Keratinocyte (primary cell): ENCODE data around the gene ICOS. TPM values are rescaled to one million over a fixed set of nuclear protein-coding genes. Genes with fewer than 3 reads are reported as not detected.

Experiments
- DNase-seq: peaks from one replicate; pipeline ENCODE4 v3.0.0-alpha.2; 2011; ENCODE audit warnings: low read depth, missing footprints, low spot score
- FAIRE-seq: peaks from 2 replicates; lab custom pipeline; 2011; peaks lifted over from hg19 to GRCh38; lab: Jason Lieb, UNC
- H2AFZ ChIP-seq: 2 replicates; pipeline ENCODE4 v1.6.0; 2012; ENCODE audit warnings: low read length, control low read depth, inconsistent platforms; ENCODE audit not compliant: control insufficient read depth
- H3K27ac ChIP-seq: 2 replicates; pipeline ENCODE4 v1.5.1; 2011; ENCODE audit warnings: low read length; ENCODE audit not compliant: control insufficient read depth, insufficient read depth
- H3K27me3 ChIP-seq: 3 replicates; pipeline ENCODE4 v1.6.0; 2011; ENCODE audit warnings: low read length; ENCODE audit not compliant: control insufficient read depth, insufficient read depth; ENCODE audit errors: extremely low read depth
- H3K36me3 ChIP-seq, 2 experiments: 2 replicates in 1 of 2; 3 replicates in 1 of 2; pipeline ENCODE4 v1.5.1; 2011; ENCODE audit warnings: low read length in 2 of 2, mild to moderate bottlenecking in 1 of 2; ENCODE audit not compliant: control insufficient read depth in 2 of 2, insufficient read depth in 2 of 2; ENCODE audit errors: extremely low read depth in 1 of 2
- H3K4me1 ChIP-seq: 3 replicates; pipeline ENCODE4 v1.5.1; 2011; ENCODE audit warnings: low read length; ENCODE audit not compliant: control insufficient read depth, insufficient read depth; ENCODE audit errors: extremely low read depth
- H3K4me2 ChIP-seq: 3 replicates; pipeline ENCODE4 v1.6.0; 2011; ENCODE audit warnings: low read depth, low read length; ENCODE audit not compliant: control insufficient read depth, insufficient read depth; ENCODE audit errors: extremely low read depth
- H3K4me3 ChIP-seq, 3 experiments: fragments of 200-600 bp in 1 of 3; sonication (generic) in 1 of 3; 2 replicates in 2 of 3; 3 replicates in 1 of 3; pipeline ENCODE4 v1.5.1; 2011 to 2016; ENCODE audit warnings: low read length in 3 of 3, mild to moderate bottlenecking in 3 of 3, control low read depth in 2 of 3, inconsistent platforms in 1 of 3, low read depth in 1 of 3, mixed read lengths in 1 of 3, mixed run types in 1 of 3, moderate library complexity in 1 of 3; ENCODE audit not compliant: control insufficient read depth in 2 of 3, insufficient read depth in 2 of 3; ENCODE audit errors: extremely low read depth in 1 of 3
- H3K79me2 ChIP-seq: 2 replicates; pipeline ENCODE4 v1.6.0; 2012; ENCODE audit warnings: low read length; ENCODE audit not compliant: control insufficient read depth, insufficient read depth
- H3K9ac ChIP-seq: 3 replicates; pipeline ENCODE4 v1.6.0; 2011; ENCODE audit warnings: low read length; ENCODE audit not compliant: control insufficient read depth, insufficient read depth; ENCODE audit errors: extremely low read depth
- H3K9me1 ChIP-seq: 3 replicates; pipeline ENCODE4 v1.6.0; 2011; ENCODE audit warnings: low read length; ENCODE audit not compliant: control insufficient read depth, insufficient read depth; ENCODE audit errors: extremely low read depth
- H3K9me3 ChIP-seq: 2 replicates; pipeline ENCODE4 v1.5.1; 2012; ENCODE audit warnings: low read depth, low read length; ENCODE audit not compliant: control insufficient read depth
- H4K20me1 ChIP-seq: 3 replicates; pipeline ENCODE4 v1.6.0; 2011; ENCODE audit warnings: low read length; ENCODE audit not compliant: control insufficient read depth, insufficient read depth; ENCODE audit errors: extremely low read depth
- EZH2 ChIP-seq: IDR thresholded peaks from one replicate; pipeline ENCODE4 v1.6.1; 2012; ENCODE audit warnings: inconsistent platforms, mild to moderate bottlenecking, low read length, moderate library complexity
- dilution Hi-C: fragments of 300-500 bp; cut with MboI; formaldehyde crosslinking; loops from one replicate; pipeline ENCODE4 v1.7.0; 2020; ENCODE audit warnings: low sequenced_read_pairs; ENCODE audit not compliant: extremely low pct_ligation_motif_present
- polyA plus RNA-seq, 5 experiments: library from polyadenylated mRNA; depleted of rRNA in 3 of 5; stranded (reverse) in 3 of 5; stranded (forward) in 1 of 5; unstranded in 1 of 5; fragments of >200 nt; gene quantifications; 1 replicate in 1 of 5; 2 replicates in 3 of 5; 3 replicates in 1 of 5; pipeline versions ENCODE4 v1.2.1 to v1.2.3, GENCODE V29; 2011 to 2012; ENCODE audit warnings: missing spikeins in 2 of 5, low read depth in 1 of 5, low replicate concordance in 1 of 5
- TF ChIP-seq, protein P1 (sequence below), 3 experiments: IDR thresholded peaks in 1 of 3; conservative IDR thresholded peaks in 1 of 3; optimal IDR thresholded peaks in 1 of 3; 2 replicates in 2 of 3; 3 replicates in 1 of 3; pipeline versions ENCODE3 to v1.5.1; 2011; ENCODE audit warnings: low read length in 3 of 3, mild to moderate bottlenecking in 3 of 3, moderate library complexity in 2 of 3, control low read depth in 1 of 3, inconsistent platforms in 1 of 3; ENCODE audit not compliant: insufficient read depth in 2 of 3; ENCODE audit errors: extremely low read depth in 1 of 3

ICOS gene
- polyA plus RNA-seq, 1 donor (not counting 4 experiments of a cell fraction or from before 2014, with no cell fraction given): not detected

GRCh38 chr2:203934711-203935438 lies 1.7 kb upstream of the ICOS start:
- FAIRE-seq (no peak), DNase-seq (no peak)
- peaks cover 7% of the 10 kb centered on the region for H3K4me1 ChIP-seq
- dilution Hi-C loops: no loop called here
- no peak overlapping the region for H3K27ac ChIP-seq
- TF ChIP-seq EZH2: no peak
- TF ChIP-seq, protein P1, sequence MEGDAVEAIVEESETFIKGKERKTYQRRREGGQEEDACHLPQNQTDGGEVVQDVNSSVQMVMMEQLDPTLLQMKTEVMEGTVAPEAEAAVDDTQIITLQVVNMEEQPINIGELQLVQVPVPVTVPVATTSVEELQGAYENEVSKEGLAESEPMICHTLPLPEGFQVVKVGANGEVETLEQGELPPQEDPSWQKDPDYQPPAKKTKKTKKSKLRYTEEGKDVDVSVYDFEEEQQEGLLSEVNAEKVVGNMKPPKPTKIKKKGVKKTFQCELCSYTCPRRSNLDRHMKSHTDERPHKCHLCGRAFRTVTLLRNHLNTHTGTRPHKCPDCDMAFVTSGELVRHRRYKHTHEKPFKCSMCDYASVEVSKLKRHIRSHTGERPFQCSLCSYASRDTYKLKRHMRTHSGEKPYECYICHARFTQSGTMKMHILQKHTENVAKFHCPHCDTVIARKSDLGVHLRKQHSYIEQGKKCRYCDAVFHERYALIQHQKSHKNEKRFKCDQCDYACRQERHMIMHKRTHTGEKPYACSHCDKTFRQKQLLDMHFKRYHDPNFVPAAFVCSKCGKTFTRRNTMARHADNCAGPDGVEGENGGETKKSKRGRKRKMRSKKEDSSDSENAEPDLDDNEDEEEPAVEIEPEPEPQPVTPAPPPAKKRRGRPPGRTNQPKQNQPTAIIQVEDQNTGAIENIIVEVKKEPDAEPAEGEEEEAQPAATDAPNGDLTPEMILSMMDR (optimal IDR thresholded peaks at IDR 0.05 in 1 of 3, IDR thresholded peaks at IDR 0.05 in 1 of 3, conservative IDR thresholded peaks at IDR 0.05 in 1 of 3; ENCODE audit: extremely low read depth in 1 of 3, insufficient read depth in 2 of 3, low read length in 3 of 3): no peak
- no peaks in the 10 kb centered on the region for H3K9me1 ChIP-seq
- no peaks in the 10 kb centered on the region for H3K36me3 ChIP-seq
- H4K20me1 ChIP-seq: no peaks in the 10 kb centered on the region
- no peaks in the 10 kb centered on the region for H3K9me3 ChIP-seq
- no peak overlapping the region for H3K4me3 ChIP-seq
- no peak overlapping the region for H2AFZ ChIP-seq
- no peak overlapping the region for H3K4me2 ChIP-seq
- no peaks in the 10 kb centered on the region for H3K27me3 ChIP-seq
- H3K79me2 ChIP-seq: no peaks in the 10 kb centered on the region
- no peak overlapping the region for H3K9ac ChIP-seq

- no peaks in the 10 kb centered on the region for H4K20me1 ChIP-seq
- FAIRE-seq: no peak
- peaks cover 7% of the 10 kb centered on the region for H3K4me1 ChIP-seq
- H2AFZ ChIP-seq: no peak overlapping the region
- no peak for TF ChIP-seq EZH2
- TF ChIP-seq, protein P1 (optimal IDR thresholded peaks at IDR 0.05 in 1 of 3, IDR thresholded peaks at IDR 0.05 in 1 of 3, conservative IDR thresholded peaks at IDR 0.05 in 1 of 3; ENCODE audit: extremely low read depth in 1 of 3, insufficient read depth in 2 of 3, low read length in 3 of 3): no peak
- H3K79me2 ChIP-seq: no peaks in the 10 kb centered on the region
- no peaks in the 10 kb centered on the region for H3K36me3 ChIP-seq
- H3K4me3 ChIP-seq: no peak overlapping the region
- H3K9ac ChIP-seq: no peak overlapping the region
- no peaks in the 10 kb centered on the region for H3K27me3 ChIP-seq
- no peak overlapping the region for H3K4me2 ChIP-seq
- H3K27ac ChIP-seq: no peak overlapping the region
- no peak for DNase-seq
- H3K9me1 ChIP-seq: no peaks in the 10 kb centered on the region
- dilution Hi-C loops: no loop called here
- H3K9me3 ChIP-seq: no peaks in the 10 kb centered on the region
These were observed 995 bp upstream of the ICOS start for GRCh38 chr2:203935568-203935967.
